ENCODE data around the gene GP1BA.

DNA sequence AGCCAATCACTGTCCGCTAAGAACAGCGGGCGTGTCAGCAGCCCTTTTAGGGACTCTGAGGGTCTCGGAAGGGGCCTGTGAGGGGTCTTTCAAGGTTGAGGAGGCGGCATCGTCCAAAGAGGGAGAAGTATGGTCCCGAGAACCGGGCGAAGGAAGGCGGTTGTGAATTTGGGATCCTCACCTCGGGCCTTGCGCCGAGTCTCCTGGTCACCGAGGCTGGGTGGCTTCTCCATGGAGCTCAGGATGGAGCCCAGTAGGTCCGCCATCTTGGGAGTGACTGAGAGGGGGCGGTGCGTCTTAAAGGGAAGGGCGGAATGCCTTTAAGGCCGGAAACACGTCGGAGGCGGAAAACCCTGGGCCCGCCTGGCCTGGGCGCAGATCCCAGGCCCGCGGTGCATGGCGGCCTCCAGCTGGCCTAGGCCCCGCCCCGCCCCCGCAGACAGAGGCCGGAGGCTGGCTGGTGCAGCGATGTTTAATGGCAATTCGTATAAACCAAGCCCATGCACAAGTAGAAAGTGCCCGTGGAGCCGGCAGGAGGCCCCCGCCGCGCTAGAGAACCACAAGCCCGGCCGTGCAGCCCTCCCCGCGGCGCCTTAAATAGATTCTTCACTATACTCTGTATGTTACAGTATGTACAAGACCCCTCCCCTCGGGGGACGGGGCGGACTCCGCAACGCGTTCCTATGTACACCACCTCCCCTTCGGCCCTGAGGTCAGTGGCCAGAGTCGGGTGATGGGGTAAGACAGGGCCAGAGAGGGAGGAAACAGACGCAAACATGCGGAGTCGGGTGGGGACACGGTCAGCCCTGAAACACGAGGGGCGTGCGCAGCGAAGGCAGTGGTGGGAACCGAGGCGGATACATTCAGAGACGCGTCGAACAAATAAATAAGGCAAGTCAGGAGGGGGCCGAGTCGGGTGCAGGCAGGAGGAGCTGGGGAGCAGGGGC is 35.7 kb downstream of the GP1BA start, which contains the start of gene SPAG7:
- no peak for TF ChIP-seq USF2 (IDR thresholded peaks at IDR 0.05; ENCODE audit: borderline replicate concordance, low read depth, low read length)
- 0 out of 2 replicates have a peak, but pooled peaks have one; percentile 35 for TF ChIP-seq HCFC1 (IDR thresholded peaks at IDR 0.05; ENCODE audit: low read length)
